Stomach (tissue), 9 donors: Measurements from ENCODE around the gene MBD3L5. TPM values are rescaled to one million over a fixed set of nuclear protein-coding genes. Genes with fewer than 3 reads are reported as not detected.

Experiments
- DNase-seq, 2 donors: peaks; one replicate each; pipeline versions ENCODE4 v3.0.0 to v3.0.0-alpha.2; 2013 to 2019
- H3K27ac ChIP-seq, 5 donors: fragments of 200-600 bp in 4 of 5; sonication (generic) in 4 of 5; one replicate each; pipeline ENCODE4 v1.5.1; 2013 to 2019; ENCODE audit warnings: mild to moderate bottlenecking in 1 of 5, moderate library complexity in 1 of 5
- H3K27me3 ChIP-seq, 3 donors: fragments of 200-600 bp; sonication (generic); one replicate each; pipeline ENCODE4 v1.5.1; 2017 to 2019; ENCODE audit warnings: mixed run types in 1 of 3
- H3K36me3 ChIP-seq, 4 donors: fragments of 200-600 bp; sonication (generic); 1 replicate in 3 of 4; 2 replicates in 1 of 4; pipeline ENCODE4 v1.5.1; 2016 to 2019
- H3K4me1 ChIP-seq, 4 donors: fragments of 200-600 bp; sonication (generic); one replicate each; pipeline ENCODE4 v1.5.1; 2016 to 2019
- H3K4me3 ChIP-seq, 4 donors: fragments of 200-600 bp; sonication (generic) in 3 of 4; one replicate each; pipeline ENCODE4 v1.5.1; 2016 to 2019; ENCODE audit warnings: mild to moderate bottlenecking in 1 of 4
- H3K9me3 ChIP-seq, 4 donors: fragments of 200-600 bp; sonication (generic); one replicate each; pipeline ENCODE4 v1.5.1; 2016 to 2019
- EP300 ChIP-seq: sonication (generic); formaldehyde crosslinking; IDR thresholded peaks from one replicate; pipeline ENCODE4 v1.6.1; 2017; ENCODE audit warnings: antibody characterized with exemption
- POLR2A ChIP-seq, 4 donors: fragments of 450-650 bp; IDR thresholded peaks; one replicate each; pipeline ENCODE4 v1.6.1; 2016; ENCODE audit warnings: antibody characterized with exemption in 4 of 4, control low read depth in 2 of 4, mild to moderate bottlenecking in 1 of 4, moderate library complexity in 1 of 4
- POLR2AphosphoS5 ChIP-seq, 3 donors: sonication (generic); formaldehyde crosslinking; IDR thresholded peaks; one replicate each; pipeline ENCODE4 v1.6.1; 2016; ENCODE audit warnings: antibody characterized with exemption in 3 of 3
- whole genome bisulfite sequencing, 5 donors: extraction: QIAGEN DNeasy Blood & Tissue Kit in 3 of 5; methylation state at CpG; one replicate each; pipeline versions ENCODE4 v1.1.5 to v1.1.7; 2013 to 2018; 5-methylcytosine and 5-hydroxymethylcytosine counted together
- intact Hi-C: fragments of 100-400 bp; cut with DNase I; formaldehyde crosslinking; loops from one replicate; pipeline ENCODE4 v1.15.1; 2023; ENCODE audit warnings: low total_unique reads
- polyA plus RNA-seq, 3 donors: library from polyadenylated mRNA; stranded (reverse); fragments of 200-250 nt; gene quantifications; one replicate each; pipeline ENCODE4 v1.2.3, GENCODE V29; 2013
- total RNA-seq, 5 donors: library from RNA; depleted of rRNA; stranded (reverse); fragments of >200 nt; gene quantifications; one replicate each; pipeline versions ENCODE4 v1.1.0 to v1.2.3, GENCODE V29; 2014 to 2016
- TF ChIP-seq, protein P1 (sequence below), 7 experiments: fragments of 450-650 bp in 4 of 7; fragments of 200-600 bp in 3 of 7; sonication (generic) in 3 of 7; IDR thresholded peaks; one replicate each; pipeline ENCODE4 v1.5.1; 2016 to 2019; ENCODE audit warnings: antibody characterized with exemption in 7 of 7, control low read depth in 2 of 7, mild to moderate bottlenecking in 1 of 7
- donor health status: healthy with polysubstance abuse.
- donor health status: Bipolar disorder and iron deficiency.
- donor health status: healthy.

MBD3L5 gene
- total and polyA plus RNA-seq, 8 donors: not detected

DNA sequence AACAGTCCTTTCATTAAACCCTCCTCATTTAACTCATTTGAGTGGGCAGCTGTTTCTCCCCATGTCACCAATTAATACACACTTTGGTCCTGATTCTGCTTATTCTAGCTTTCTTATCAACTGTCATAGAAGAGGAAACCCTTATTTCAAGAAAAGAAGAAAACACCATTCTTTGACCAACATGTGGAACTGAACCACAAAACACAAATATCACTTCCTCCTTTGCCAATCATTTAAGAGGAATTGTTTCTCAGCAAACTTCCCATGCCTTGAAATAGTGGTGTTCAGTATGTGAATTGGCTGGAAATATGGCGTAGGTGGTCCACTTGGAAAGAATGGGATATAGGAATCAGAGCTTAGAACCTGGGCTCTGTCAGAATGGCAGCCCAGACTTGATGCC is 29.6 kb upstream of the MBD3L5 start:
- H3K27me3 ChIP-seq: peaks cover 0 to 7% (median 0%) of the 10 kb centered on the region in 3 donors
- H3K4me3 ChIP-seq: no peak overlapping the region
- intact Hi-C loops: no loop called here
- no peak overlapping the region for H3K27ac ChIP-seq
- no peaks in the 10 kb centered on the region for H3K9me3 ChIP-seq
- no peak for TF ChIP-seq POLR2A (IDR thresholded peaks at IDR 0.05)
- TF ChIP-seq EP300: no peak
- no peak for DNase-seq
- WGBS, 5 donors: 68 to 81% (median 78%) methylated on average over 1 of the region's 1 CpG
- H3K4me1 ChIP-seq: no peaks in the 10 kb centered on the region
- no peaks in the 10 kb centered on the region for H3K36me3 ChIP-seq

DNA sequence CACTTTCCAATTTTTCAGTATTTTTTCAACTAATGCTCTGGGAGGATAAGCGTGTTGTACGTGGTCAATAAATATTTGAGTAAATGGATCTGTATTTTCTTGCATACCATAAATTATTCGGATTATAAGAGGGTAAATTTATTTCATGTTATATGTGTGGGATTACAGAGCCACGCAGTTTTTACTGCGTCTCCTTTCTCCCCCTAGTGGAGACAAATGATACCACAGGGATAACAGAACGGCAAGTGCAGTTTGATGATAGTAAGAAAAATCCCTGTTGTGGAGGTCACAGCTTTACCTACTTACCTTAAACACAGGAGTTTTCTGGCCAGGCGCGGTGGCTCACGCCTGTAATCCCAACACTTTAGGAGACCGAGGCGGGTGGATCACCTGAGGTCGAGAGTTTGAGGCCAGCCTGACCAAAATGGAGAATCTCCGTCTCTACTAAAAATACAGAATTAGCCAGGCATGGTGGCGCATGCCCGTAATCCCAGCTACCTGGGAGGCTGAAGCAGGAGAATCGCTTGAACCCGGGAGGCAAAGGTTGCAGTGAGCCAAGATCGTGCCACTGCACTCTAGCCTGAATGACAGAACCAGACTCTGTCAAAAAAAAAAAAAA is 26.0 kb upstream of the MBD3L5 start:
- Histone ChIP-seq H3K36me3 (no peaks in the 10 kb centered on the region), H3K9me3 (no peaks in the 10 kb centered on the region), H3K4me1 (no peaks in the 10 kb centered on the region), H3K27ac (no peak overlapping the region), H3K27me3 (peaks cover 0 to 7% (median 0%) of the 10 kb centered on the region in 3 donors), H3K4me3 (no peak overlapping the region)
- peak in 1 of 2 donors; percentile 74 for DNase-seq
- TF ChIP-seq POLR2A (IDR thresholded peaks at IDR 0.05) (no peak), EP300 (no peak), POLR2AphosphoS5 (IDR thresholded peaks at IDR 0.05) (no peak)
- TF ChIP-seq, protein P1, sequence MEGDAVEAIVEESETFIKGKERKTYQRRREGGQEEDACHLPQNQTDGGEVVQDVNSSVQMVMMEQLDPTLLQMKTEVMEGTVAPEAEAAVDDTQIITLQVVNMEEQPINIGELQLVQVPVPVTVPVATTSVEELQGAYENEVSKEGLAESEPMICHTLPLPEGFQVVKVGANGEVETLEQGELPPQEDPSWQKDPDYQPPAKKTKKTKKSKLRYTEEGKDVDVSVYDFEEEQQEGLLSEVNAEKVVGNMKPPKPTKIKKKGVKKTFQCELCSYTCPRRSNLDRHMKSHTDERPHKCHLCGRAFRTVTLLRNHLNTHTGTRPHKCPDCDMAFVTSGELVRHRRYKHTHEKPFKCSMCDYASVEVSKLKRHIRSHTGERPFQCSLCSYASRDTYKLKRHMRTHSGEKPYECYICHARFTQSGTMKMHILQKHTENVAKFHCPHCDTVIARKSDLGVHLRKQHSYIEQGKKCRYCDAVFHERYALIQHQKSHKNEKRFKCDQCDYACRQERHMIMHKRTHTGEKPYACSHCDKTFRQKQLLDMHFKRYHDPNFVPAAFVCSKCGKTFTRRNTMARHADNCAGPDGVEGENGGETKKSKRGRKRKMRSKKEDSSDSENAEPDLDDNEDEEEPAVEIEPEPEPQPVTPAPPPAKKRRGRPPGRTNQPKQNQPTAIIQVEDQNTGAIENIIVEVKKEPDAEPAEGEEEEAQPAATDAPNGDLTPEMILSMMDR (IDR thresholded peaks at IDR 0.05): no peak
- 52 to 89% (median 61%) methylated on average over 18 of the region's 18 CpGs for WGBS, 5 donors
- intact Hi-C loops: no loop called here

DNA sequence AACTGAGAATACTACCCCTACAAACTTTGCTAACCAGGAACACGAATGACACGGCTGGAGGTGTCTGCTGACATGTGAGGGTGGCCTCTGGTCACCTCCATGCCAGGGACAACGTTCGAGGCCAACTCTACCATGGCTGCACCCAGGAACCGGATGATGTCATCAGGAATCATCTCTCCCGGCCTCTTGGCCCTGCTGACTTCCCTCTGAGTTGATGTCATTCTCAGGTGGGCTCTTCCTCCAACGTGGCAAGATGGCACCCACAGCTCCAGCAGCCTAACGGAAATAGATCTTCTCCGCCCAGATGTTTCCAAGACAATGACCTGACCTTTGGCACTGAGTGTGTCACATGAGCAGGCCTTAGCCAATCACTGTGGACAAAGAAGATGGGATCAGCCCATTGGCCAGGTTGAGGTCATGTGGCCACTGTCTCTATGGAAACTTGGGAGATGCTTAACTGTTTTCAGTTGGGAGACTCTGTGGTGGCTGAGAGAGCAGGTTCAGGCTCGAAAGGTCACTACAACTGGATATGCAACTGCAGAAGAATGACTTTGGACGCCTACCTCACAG is 24.2 kb upstream of the MBD3L5 start:
- Histone ChIP-seq H3K9me3 (no peaks in the 10 kb centered on the region), H3K27ac (no peak overlapping the region), H3K4me1 (no peaks in the 10 kb centered on the region), H3K27me3 (peaks cover 0 to 7% (median 0%) of the 10 kb centered on the region in 3 donors), H3K36me3 (no peaks in the 10 kb centered on the region), H3K4me3 (no peak overlapping the region)
- 83 to 87% (median 86%) methylated on average over 6 to 11 of the region's 11 CpGs for WGBS, 5 donors
- TF ChIP-seq, protein P1 (IDR thresholded peaks at IDR 0.05): no peak
- no peak for TF ChIP-seq POLR2A (IDR thresholded peaks at IDR 0.05)
- no peak for TF ChIP-seq EP300
- TF ChIP-seq POLR2AphosphoS5 (IDR thresholded peaks at IDR 0.05): no peak
- no peak for DNase-seq
- intact Hi-C loops: no loop called here

DNA sequence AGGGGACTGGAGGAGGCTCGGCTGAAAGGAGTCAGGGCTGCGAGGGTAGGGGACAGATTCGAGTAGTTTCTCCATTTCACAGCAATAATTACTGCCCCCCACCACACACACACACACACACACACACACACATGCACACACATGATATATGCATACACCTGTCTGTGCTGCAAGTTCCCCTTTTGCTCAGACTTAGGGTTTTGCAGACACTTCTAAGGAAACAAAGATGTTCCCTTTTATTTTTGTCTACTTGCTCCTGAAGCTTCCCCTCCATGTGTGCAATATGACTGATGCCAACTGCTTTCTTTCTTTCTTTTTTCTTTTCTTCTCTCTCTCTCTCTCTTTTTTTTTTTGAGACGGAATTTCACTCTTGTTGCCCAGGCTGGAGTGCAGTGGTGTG is 22.5 kb upstream of the MBD3L5 start:
- no peak for DNase-seq
- intact Hi-C loops: no loop called here
- WGBS, 5 donors: 49 to 67% (median 64%) methylated on average over 4 of the region's 4 CpGs

More for the DNA sequence above, 22.5 kb upstream of the MBD3L5 start:
- Histone ChIP-seq H3K4me1 (no peaks in the 10 kb centered on the region), H3K27me3 (no peaks in the 10 kb centered on the region), H3K27ac (no peak overlapping the region), H3K9me3 (no peaks in the 10 kb centered on the region), H3K4me3 (no peak overlapping the region), H3K36me3 (no peaks in the 10 kb centered on the region)
- TF ChIP-seq EP300: no peak
- TF ChIP-seq, protein P1 (IDR thresholded peaks at IDR 0.05): no peak
- no peak for TF ChIP-seq POLR2AphosphoS5 (IDR thresholded peaks at IDR 0.05)
- TF ChIP-seq POLR2A (IDR thresholded peaks at IDR 0.05): no peak
